ENCODE results near the gene EPX. TPM values are rescaled to one million over a fixed set of nuclear protein-coding genes. Genes with fewer than 3 reads are reported as not detected.

Gene EPX
- total RNA-seq, 1 experiment from 2014 or later = not detected

DNA sequence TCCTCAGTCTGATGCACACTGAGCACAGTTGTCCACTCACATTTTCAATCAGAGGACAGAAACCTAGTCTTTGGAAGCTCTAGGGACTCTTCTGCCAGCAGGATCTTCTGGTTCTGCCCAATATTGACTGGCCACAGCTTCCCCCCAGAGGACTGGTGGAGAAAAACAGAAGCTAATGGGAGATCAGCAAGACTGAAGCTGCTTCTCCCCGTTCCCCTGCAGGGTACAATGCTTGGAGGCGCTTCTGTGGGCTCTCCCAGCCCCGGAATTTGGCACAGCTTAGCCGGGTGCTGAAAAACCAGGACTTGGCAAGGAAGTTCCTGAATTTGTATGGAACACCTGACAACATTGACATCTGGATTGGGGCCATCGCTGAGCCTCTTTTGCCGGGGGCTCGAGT, 10.3 kb downstream of the EPX start:
- ChIA-PET CTCF (no interaction called here), POLR2A (ENCODE audit: unreplicated experiment) (no interaction called here)
- H3K4me3 ChIP-seq (ENCODE audit: low read length) = no peak overlapping the region
- no peak for TF ChIP-seq EZH2phosphoT487 (IDR thresholded peaks at IDR 0.05; ENCODE audit: borderline replicate concordance, low read length)
- TF ChIP-seq, protein P1, sequence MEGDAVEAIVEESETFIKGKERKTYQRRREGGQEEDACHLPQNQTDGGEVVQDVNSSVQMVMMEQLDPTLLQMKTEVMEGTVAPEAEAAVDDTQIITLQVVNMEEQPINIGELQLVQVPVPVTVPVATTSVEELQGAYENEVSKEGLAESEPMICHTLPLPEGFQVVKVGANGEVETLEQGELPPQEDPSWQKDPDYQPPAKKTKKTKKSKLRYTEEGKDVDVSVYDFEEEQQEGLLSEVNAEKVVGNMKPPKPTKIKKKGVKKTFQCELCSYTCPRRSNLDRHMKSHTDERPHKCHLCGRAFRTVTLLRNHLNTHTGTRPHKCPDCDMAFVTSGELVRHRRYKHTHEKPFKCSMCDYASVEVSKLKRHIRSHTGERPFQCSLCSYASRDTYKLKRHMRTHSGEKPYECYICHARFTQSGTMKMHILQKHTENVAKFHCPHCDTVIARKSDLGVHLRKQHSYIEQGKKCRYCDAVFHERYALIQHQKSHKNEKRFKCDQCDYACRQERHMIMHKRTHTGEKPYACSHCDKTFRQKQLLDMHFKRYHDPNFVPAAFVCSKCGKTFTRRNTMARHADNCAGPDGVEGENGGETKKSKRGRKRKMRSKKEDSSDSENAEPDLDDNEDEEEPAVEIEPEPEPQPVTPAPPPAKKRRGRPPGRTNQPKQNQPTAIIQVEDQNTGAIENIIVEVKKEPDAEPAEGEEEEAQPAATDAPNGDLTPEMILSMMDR (conservative IDR thresholded peaks at IDR 0.05; ENCODE audit: low read depth, low read length) = no peak
- TF ChIP-seq EZH2 (IDR thresholded peaks at IDR 0.05; ENCODE audit: low read length, unreplicated experiment) = no peak
- H3K36me3 ChIP-seq (ENCODE audit: low read depth, low read length) = peaks cover 3% of the 10 kb centered on the region; the same call in 1 of the 2 replicates
- H3K9ac ChIP-seq (ENCODE audit: low read length) = no peak overlapping the region
- no TSS peak for BruUV-seq (replicated peaks)
- peaks cover 5% of the 10 kb centered on the region; the same call in 1 of the 2 replicates for H3K27me3 ChIP-seq (ENCODE audit: low read length)
- no peaks in the 10 kb centered on the region for H3K9me2 ChIP-seq (replicated peaks; ENCODE audit: low read length)
- no peak overlapping the region for H3K4me2 ChIP-seq (ENCODE audit: low read length)
- H3K4me1 ChIP-seq (ENCODE audit: insufficient read depth, low read length) = no peaks in the 10 kb centered on the region
- intact Hi-C loops (cut with micrococcal nuclease) = no loop called here
- no peak overlapping the region for H3K27ac ChIP-seq (ENCODE audit: low read length)
- H3K79me2 ChIP-seq (ENCODE audit: low read length) = no peaks in the 10 kb centered on the region
- ATAC-seq (no peak), DNase-seq (no peak)
- no peaks in the 10 kb centered on the region for H4K20me1 ChIP-seq (ENCODE audit: low read length)
- no peak overlapping the region for H2AFZ ChIP-seq (ENCODE audit: low read length)
- no peaks in the 10 kb centered on the region for H3K9me3 ChIP-seq (ENCODE audit: low read length)
- no peaks in the 10 kb centered on the region for H3F3A ChIP-seq (ENCODE audit: low read length, unreplicated experiment)

DNA sequence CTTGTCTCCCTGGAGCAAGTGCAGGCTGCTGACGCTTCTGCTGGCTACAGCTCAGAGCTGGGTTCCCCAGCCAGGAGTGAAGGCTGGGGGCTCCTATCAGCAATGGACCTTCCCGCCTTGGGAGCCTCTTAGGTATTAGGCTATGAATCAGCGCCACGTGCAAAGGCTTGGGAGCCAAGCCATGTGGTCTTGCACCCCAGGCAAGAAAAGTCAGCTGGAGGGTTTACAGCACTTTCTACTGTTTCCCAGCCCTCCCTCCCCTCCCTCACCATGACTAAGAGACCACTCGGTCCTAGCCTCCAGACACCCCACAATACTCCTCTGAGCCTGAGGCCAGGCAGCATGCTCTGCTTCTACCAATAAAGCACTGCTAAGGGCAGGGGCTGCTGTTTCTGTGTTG, 12.3 kb downstream of the EPX start:
- no peaks in the 10 kb centered on the region for H3F3A ChIP-seq (ENCODE audit: low read length, unreplicated experiment)
- ChIA-PET POLR2A (ENCODE audit: unreplicated experiment) (interaction anchor here (0.6 kb wide), 1 partner anchor 122 kb away, joined by 16 read pairs; no protein-coding TSS in a partner anchor), CTCF (interaction anchor here (1.2 kb wide), 1 partner anchor 32 kb away, joined by 3 read pairs; no protein-coding TSS in a partner anchor)
- ATAC-seq (no peak), DNase-seq (no peak)
- no peak overlapping the region for H3K4me3 ChIP-seq (ENCODE audit: low read length)
- no TSS peak for BruUV-seq (replicated peaks)
- peaks cover 7% of the 10 kb centered on the region for H3K36me3 ChIP-seq (ENCODE audit: low read depth, low read length)
- no peaks in the 10 kb centered on the region for H3K9me3 ChIP-seq (ENCODE audit: low read length)
- TF ChIP-seq EZH2 (IDR thresholded peaks at IDR 0.05; ENCODE audit: low read length, unreplicated experiment) = no peak
- no peak for TF ChIP-seq EZH2phosphoT487 (IDR thresholded peaks at IDR 0.05; ENCODE audit: borderline replicate concordance, low read length)
- TF ChIP-seq, protein P1 (conservative IDR thresholded peaks at IDR 0.05; ENCODE audit: low read depth, low read length) = no peak
- H3K9me2 ChIP-seq (replicated peaks; ENCODE audit: low read length) = no peaks in the 10 kb centered on the region
- intact Hi-C loops (cut with micrococcal nuclease) = no loop called here
- no peaks in the 10 kb centered on the region for H3K4me1 ChIP-seq (ENCODE audit: insufficient read depth, low read length)
- no peaks in the 10 kb centered on the region for H3K79me2 ChIP-seq (ENCODE audit: low read length)
- no peaks in the 10 kb centered on the region for H4K20me1 ChIP-seq (ENCODE audit: low read length)
- no peak overlapping the region for H3K27ac ChIP-seq (ENCODE audit: low read length)
- no peak overlapping the region for H3K9ac ChIP-seq (ENCODE audit: low read length)
- H3K27me3 ChIP-seq (ENCODE audit: low read length) = no peaks in the 10 kb centered on the region
- H2AFZ ChIP-seq (ENCODE audit: low read length) = no peak overlapping the region
- H3K4me2 ChIP-seq (ENCODE audit: low read length) = no peak overlapping the region

DNA sequence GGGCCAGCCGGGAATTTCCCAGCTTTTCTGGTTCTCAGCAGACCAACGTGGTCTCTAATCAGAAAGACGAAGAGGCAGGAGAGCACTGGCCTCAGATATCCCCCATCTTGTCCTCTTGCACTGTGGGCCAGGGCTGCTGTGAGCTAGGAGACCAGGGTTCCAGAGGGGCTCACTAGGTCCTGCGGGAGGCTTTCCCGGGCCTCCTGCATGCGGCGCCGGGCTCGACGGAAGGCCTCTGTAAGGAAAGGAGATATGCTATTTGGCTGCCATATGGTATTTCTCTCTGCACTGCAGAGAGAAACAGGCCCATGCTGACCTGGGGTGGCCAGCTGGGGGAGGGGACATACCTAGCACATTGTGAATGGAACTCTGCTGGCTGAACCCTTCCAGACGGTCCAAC, 13.4 kb downstream of the EPX start:
- TF ChIP-seq, protein P1 (conservative IDR thresholded peaks at IDR 0.05; ENCODE audit: low read depth, low read length) = no peak
- TF ChIP-seq EZH2phosphoT487 (IDR thresholded peaks at IDR 0.05; ENCODE audit: borderline replicate concordance, low read length) = no peak
- TF ChIP-seq EZH2 (IDR thresholded peaks at IDR 0.05; ENCODE audit: low read length, unreplicated experiment) = no peak
- no peak overlapping the region for H3K27ac ChIP-seq (ENCODE audit: low read length)
- no peaks in the 10 kb centered on the region for H3F3A ChIP-seq (ENCODE audit: low read length, unreplicated experiment)
- peaks cover 7% of the 10 kb centered on the region for H3K36me3 ChIP-seq (ENCODE audit: low read depth, low read length)
- H3K9ac ChIP-seq (ENCODE audit: low read length) = no peak overlapping the region
- POLR2A ChIA-PET (ENCODE audit: unreplicated experiment) = no interaction called here
- BruUV-seq (replicated peaks) = no TSS peak
- no peaks in the 10 kb centered on the region for H3K9me2 ChIP-seq (replicated peaks; ENCODE audit: low read length)
- ATAC-seq (no peak), DNase-seq (no peak)
- H3K4me3 ChIP-seq (ENCODE audit: low read length) = no peak overlapping the region
- H2AFZ ChIP-seq (ENCODE audit: low read length) = no peak overlapping the region
- no peaks in the 10 kb centered on the region for H3K27me3 ChIP-seq (ENCODE audit: low read length)
- H4K20me1 ChIP-seq (ENCODE audit: low read length) = no peaks in the 10 kb centered on the region
- H3K9me3 ChIP-seq (ENCODE audit: low read length) = no peaks in the 10 kb centered on the region
- intact Hi-C loops (cut with micrococcal nuclease) = no loop called here
- H3K79me2 ChIP-seq (ENCODE audit: low read length) = no peaks in the 10 kb centered on the region
- CTCF ChIA-PET = interaction anchor here (1.2 kb wide), 1 partner anchor 33 kb away, joined by 3 read pairs; no protein-coding TSS in a partner anchor
- no peak overlapping the region for H3K4me2 ChIP-seq (ENCODE audit: low read length)
- H3K4me1 ChIP-seq (ENCODE audit: insufficient read depth, low read length) = no peaks in the 10 kb centered on the region
